HCT116 (cell line): Measurements from ENCODE around the gene LRRC4. TPM values are rescaled to one million over a fixed set of nuclear protein-coding genes. Genes with fewer than 3 reads are reported as not detected.

ENCODE experiments used
- CEBPB ChIP-seq: IDR thresholded peaks from 2 replicates; pipeline ENCODE4 v1.6.1; 2012; ENCODE audit warnings: low read depth
- CTCF ChIP-seq, 3 experiments: fragments of 200-600 bp in 1 of 3; sonication (generic) in 1 of 3; IDR thresholded peaks in 2 of 3; conservative IDR thresholded peaks in 1 of 3; 2 replicates each; pipeline ENCODE4 v1.5.1; 2012 to 2017; ENCODE audit warnings: low read depth in 2 of 3, low read length in 2 of 3, antibody characterized with exemption in 1 of 3, borderline replicate concordance in 1 of 3, control low read depth in 1 of 3, mild to moderate bottlenecking in 1 of 3, mixed read lengths in 1 of 3, mixed run types in 1 of 3, moderate library complexity in 1 of 3; ENCODE audit not compliant: insufficient read depth in 1 of 3
- EGR1 ChIP-seq: IDR thresholded peaks from 2 replicates; pipeline ENCODE4 v1.6.1; 2012; ENCODE audit warnings: low read depth
- ELF1 ChIP-seq: IDR thresholded peaks from 2 replicates; pipeline ENCODE4 v1.6.1; 2012; ENCODE audit warnings: low read depth, borderline replicate concordance
- EZH2 ChIP-seq: fragments of 200-600 bp; sonication (generic); IDR thresholded peaks from 2 replicates; pipeline ENCODE4 v1.6.1; 2017; ENCODE audit warnings: antibody characterized with exemption, mixed run types
- EZH2phosphoT487 ChIP-seq: fragments of 200-600 bp; IDR thresholded peaks from 2 replicates; pipeline ENCODE4 v1.6.1; 2018; ENCODE audit warnings: antibody characterized with exemption, borderline replicate concordance
- FOSL1 ChIP-seq: IDR thresholded peaks from 2 replicates; pipeline ENCODE4 v1.6.1; 2012; ENCODE audit warnings: low read depth
- SP1 ChIP-seq: IDR thresholded peaks from 2 replicates; pipeline ENCODE4 v1.6.1; 2012; ENCODE audit warnings: low read depth
- SRF ChIP-seq: IDR thresholded peaks from 2 replicates; pipeline ENCODE4 v1.6.1; 2012; ENCODE audit warnings: low read depth
- ZFX ChIP-seq: fragments of 450-650 bp; IDR thresholded peaks from 2 replicates; pipeline ENCODE4 v1.6.1; 2017
- total RNA-seq: library from RNA; stranded (reverse); gene quantifications from one replicate; pipeline ENCODE4 v1.2.1, GENCODE V29; 2021; ENCODE audit not compliant: unreplicated experiment

Gene LRRC4
- total RNA-seq, 1 experiment from 2014 or later, result not detected

GRCh38 chr7:127978421-127978820 lies 52.8 kb downstream of the LRRC4 start (continued):
- TF ChIP-seq ELF1 (no peak), CTCF (IDR thresholded peaks at IDR 0.05 in 2 of 3, conservative IDR thresholded peaks at IDR 0.05 in 1 of 3; ENCODE audit: borderline replicate concordance in 1 of 3, insufficient read depth in 1 of 3, low read depth in 2 of 3, low read length in 2 of 3) (no peak), SP1 (no peak), SRF (no peak), FOSL1 (no peak), CEBPB (no peak), EZH2phosphoT487 (no peak), ZFX (no peak), EZH2 (no peak), EGR1 (no peak)

Other genes with a start within 250 kb of the LRRC4 start
- not detected for gene LEP, start 209.8 kb upstream of the LRRC4 start, total RNA-seq